K562 (cell line): ENCODE results near the gene SDSL. TPM values are rescaled to one million over a fixed set of nuclear protein-coding genes. Genes with fewer than 3 reads are reported as not detected.

Source experiments
- ATAC-seq: fragments of 200-7000 bp; cut with Tn5 transposase; 3 replicates; pipeline ENCODE4 v1.9.1; 2020; ENCODE audit warnings: moderate library complexity
- BruUV-seq: library from RNA; stranded (reverse); fragments of 400-500 nt; replicated peaks from 2 replicates; lab custom pipeline; 2021; lab: Mats Ljungman, UMichigan
- CTCF ChIA-PET: fragments of 300-600 bp; formaldehyde crosslinking; extraction: SDS; loops from one replicate; lab custom pipeline; 2021; ENCODE audit warnings: low intra/inter-chr PET ratio; lab: Yijun Ruan, JAX
- POLR2A ChIA-PET: fragments of 300-600, 350-650 bp; sonication (Branson Sonifier 250); formaldehyde crosslinking; extraction: SDS; loops from one replicate; lab custom pipeline; 2021; ENCODE audit warnings: antibody characterized with exemption, inconsistent platforms; lab: Yijun Ruan, JAX
- DNase-seq, 4 experiments: peaks; one replicate each; pipeline versions ENCODE4 v3.0.0 to v3.0.0-alpha.2; 2011 to 2018; ENCODE audit warnings: low spot score in 3 of 4, mixed read lengths in 3 of 4; ENCODE audit errors: extremely low read depth in 1 of 4
- FAIRE-seq: peaks from 2 replicates; lab custom pipeline; 2011; peaks lifted over from hg19 to GRCh38; lab: Jason Lieb, UNC
- H2AFZ ChIP-seq: 2 replicates; pipeline ENCODE4 v1.6.0; 2011; ENCODE audit warnings: low read depth, low read length, control low read depth, inconsistent platforms
- H3K27ac ChIP-seq: fragments of 200-600 bp; 3 replicates; pipeline ENCODE4 v1.8.0; 2011; ENCODE audit warnings: low read depth, mild to moderate bottlenecking, control low read depth, inconsistent platforms, low read length, moderate library complexity, mixed read lengths; ENCODE audit errors: extremely low read depth
- H3K27me3 ChIP-seq, 2 experiments: fragments of 300-600 bp in 1 of 2; 2 replicates in 1 of 2; 3 replicates in 1 of 2; pipeline versions ENCODE4 v1.6.0 to v1.8.0; 2011; ENCODE audit warnings: inconsistent platforms in 2 of 2, low read length in 2 of 2, mild to moderate bottlenecking in 1 of 2, mixed read lengths in 1 of 2, moderate library complexity in 1 of 2; ENCODE audit not compliant: control insufficient read depth in 2 of 2, insufficient read depth in 2 of 2
- H3K36me3 ChIP-seq: fragments of 300-600 bp; 3 replicates; pipeline ENCODE4 v1.8.0; 2011; ENCODE audit warnings: mild to moderate bottlenecking, low read length, inconsistent platforms; ENCODE audit not compliant: control insufficient read depth, insufficient read depth
- H3K4me1 ChIP-seq, 2 experiments: fragments of 200-600 bp in 1 of 2; replicated peaks in 1 of 2; 2 replicates in 1 of 2; 3 replicates in 1 of 2; pipeline versions ENCODE4 v1.5.1 to v1.8.0; 2011; ENCODE audit warnings: inconsistent platforms in 2 of 2, low read length in 2 of 2, mild to moderate bottlenecking in 1 of 2, mixed read lengths in 1 of 2, moderate library complexity in 1 of 2; ENCODE audit not compliant: control insufficient read depth in 2 of 2, insufficient read depth in 2 of 2
- H3K4me2 ChIP-seq: 2 replicates; pipeline ENCODE4 v1.6.1; 2011; ENCODE audit warnings: low read length, control low read depth, inconsistent platforms, mixed read lengths; ENCODE audit not compliant: insufficient read depth
- H3K4me3 ChIP-seq: fragments of 200-600 bp; sonication (generic), shearing (Covaris generic); 2 replicates; pipeline ENCODE4 v1.5.1; 2016; ENCODE audit warnings: control low read depth, inconsistent platforms
- H3K79me2 ChIP-seq: fragments of 200-600 bp; 3 replicates; pipeline ENCODE4 v1.8.0; 2011; ENCODE audit warnings: low read length, inconsistent platforms; ENCODE audit not compliant: control insufficient read depth, insufficient read depth
- H3K9ac ChIP-seq, 2 experiments: 2 replicates each; pipeline versions ENCODE4 v1.6.0 to v1.6.1; 2011; ENCODE audit warnings: low read depth in 2 of 2, low read length in 2 of 2, control low read depth in 1 of 2, inconsistent platforms in 1 of 2, mild to moderate bottlenecking in 1 of 2, mixed read lengths in 1 of 2; ENCODE audit not compliant: insufficient read depth in 1 of 2
- H3K9me1 ChIP-seq: one replicate; pipeline ENCODE4 v1.6.0; 2011; ENCODE audit warnings: inconsistent platforms, mild to moderate bottlenecking, low read length, moderate library complexity; ENCODE audit not compliant: control insufficient read depth, insufficient read depth
- H3K9me3 ChIP-seq: replicated peaks from 2 replicates; pipeline ENCODE4 v1.5.1; 2011; ENCODE audit warnings: low read depth, low read length, inconsistent platforms; ENCODE audit not compliant: control insufficient read depth, insufficient read depth
- H4K20me1 ChIP-seq: replicated peaks from 2 replicates; pipeline ENCODE4 v1.6.1; 2011; ENCODE audit warnings: low read length, inconsistent platforms, mixed read lengths; ENCODE audit not compliant: control insufficient read depth, insufficient read depth
- ATF4 ChIP-seq: fragments of 450-650 bp; formaldehyde crosslinking; IDR thresholded peaks from 2 replicates; pipeline ENCODE4 v1.4.0; 2022; ENCODE audit warnings: mild to moderate bottlenecking, moderate library complexity
- DMBX1 ChIP-seq: fragments of 250-450 bp; sonication (Bioruptor Pico); IDR thresholded peaks from 2 replicates; pipeline ENCODE4 v1.8.0; 2022; ENCODE audit warnings: inconsistent platforms, mild to moderate bottlenecking, moderate library complexity, borderline replicate concordance
- POLR3G ChIP-seq: IDR thresholded peaks from 2 replicates; pipeline ENCODE4 v1.6.1; 2011; ENCODE audit not compliant: insufficient read length, insufficient replicate concordance; ENCODE audit errors: extremely low read depth
- YBX1 ChIP-seq: fragments of 450-650 bp; IDR thresholded peaks from 2 replicates; pipeline ENCODE4 v1.7.1; 2016; ENCODE audit warnings: mild to moderate bottlenecking
- ZNF583 ChIP-seq: fragments of 250-450 bp; sonication (Bioruptor Pico); IDR thresholded peaks from 2 replicates; pipeline ENCODE4 v1.4.0; 2020
- ZNF766 ChIP-seq: fragments of 200-800 bp; sonication (Bioruptor generic); conservative IDR thresholded peaks from 2 replicates; pipeline ENCODE4 v1.6.1; 2016; ENCODE audit warnings: missing genetic modification characterization, missing compliant biosample characterization
- WGBS: fragments of 100-300 bp; shearing (Covaris generic); methylation state at CpG from one replicate; pipeline ENCODE4 v1.1.6; 2016; ENCODE audit warnings: low coverage, mixed read lengths; ENCODE audit not compliant: insufficient coverage; ENCODE audit errors: missing lambda C conversion rate; 5-methylcytosine and 5-hydroxymethylcytosine counted together
- in situ Hi-C: fragments of 300-500 bp; cut with MboI; formaldehyde crosslinking; loops from 4 replicates; pipeline ENCODE4 v1.15.0; 2018; ENCODE audit warnings: inconsistent platforms, mixed read lengths
- intact Hi-C: fragments of 100-400 bp; cut with micrococcal nuclease; formaldehyde crosslinking; loops from 2 replicates; pipeline ENCODE4 v1.14.2; 2022
- polyA plus RNA-seq, 8 experiments: library from polyadenylated mRNA; depleted of rRNA in 4 of 8; stranded (reverse) in 5 of 8; unstranded in 3 of 8; fragments of >200 nt; fragmentation: Nextera tagmentation in 2 of 8; fragmentation: Illumina TruSeq in 1 of 8; extraction: Ambion mirVana in 2 of 8; extraction: Trizol in 1 of 8; gene quantifications; 2 replicates each; pipeline versions ENCODE4 v1.2.1 to v1.2.3, GENCODE V29; 2011 to 2014; ENCODE audit warnings: inconsistent platforms in 1 of 8, missing spikeins in 1 of 8
- total RNA-seq, 7 experiments: library from RNA; depleted of rRNA in 6 of 7; stranded (reverse); fragments of >200 nt in 6 of 7; fragmentation: Illumina TruSeq in 2 of 7; extraction: Trizol in 2 of 7; gene quantifications; 2 replicates each; pipeline versions ENCODE4 v1.2.1 to v1.2.3, GENCODE V29; 2011 to 2021; ENCODE audit warnings: low replicate concordance in 1 of 7

The SDSL gene
- total and polyA plus RNA-seq, 9 of the 15 experiments (the other 6 are each of a cell fraction or from before 2014, with no cell fraction given): 0.31 to 11.0 (median 7.4) TPM

DNA sequence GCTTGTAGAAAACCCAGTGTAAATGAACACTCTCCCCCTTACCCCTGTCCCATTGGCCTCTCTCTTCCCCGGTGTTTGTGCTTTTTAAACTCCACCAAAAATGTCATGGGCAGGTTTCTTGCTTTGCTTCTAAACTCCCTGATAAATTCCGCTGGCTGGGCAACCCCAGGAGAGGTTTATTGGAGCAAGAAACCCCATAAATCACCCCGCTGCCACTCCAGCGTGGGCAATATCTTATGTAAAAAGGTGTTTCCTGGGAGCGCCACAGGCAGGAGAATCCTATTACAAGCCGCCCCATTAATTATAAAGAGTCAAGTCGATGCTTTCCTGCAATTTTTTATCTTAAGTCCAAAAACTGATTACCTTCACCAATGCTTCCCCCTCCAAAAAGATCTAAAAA is 26.7 kb downstream of the SDSL start:
- TF ChIP-seq POLR3G (no peak), DMBX1 (CRISPR knock-in tag) (no peak), ZNF766 (CRISPR knock-in tag) (peak; percentile 50; the same call in 1 of the 2 replicates), ATF4 (CRISPR knock-in tag) (no peak), YBX1 (no peak), ZNF583 (CRISPR knock-in tag) (no peak)
- H3K4me1 ChIP-seq: no peaks in the 10 kb centered on the region
- FAIRE-seq: no peak
- intact Hi-C loops (no loop called here), in situ Hi-C loops (no loop called here)
- H3K9ac ChIP-seq: no peak overlapping the region
- H3K9me1 ChIP-seq: no peaks in the 10 kb centered on the region
- H3K27ac ChIP-seq: no peak overlapping the region
- no peaks in the 10 kb centered on the region for H3K79me2 ChIP-seq
- H3K9me3 ChIP-seq: no peaks in the 10 kb centered on the region; the same call in 1 of the 2 replicates
- DNase-seq: no peak
- POLR2A ChIA-PET: no interaction called here
- BruUV-seq: no TSS peak
- CTCF ChIA-PET: no interaction called here
- 11% methylated on average over 6 of the region's 7 CpGs for WGBS
- no peaks in the 10 kb centered on the region for H3K27me3 ChIP-seq
- no peak for ATAC-seq
- H3K4me3 ChIP-seq: no peak overlapping the region
- no peak overlapping the region for H3K4me2 ChIP-seq
- H3K36me3 ChIP-seq: no peaks in the 10 kb centered on the region
- no peak overlapping the region for H2AFZ ChIP-seq
- no peaks in the 10 kb centered on the region for H4K20me1 ChIP-seq
